GM12874 (cell line): ENCODE data around the gene KIFC3.

Experiments
- CTCF ChIP-seq: IDR thresholded peaks from 2 replicates; pipeline ENCODE4 v1.5.1; 2011; ENCODE audit warnings: low read depth, mild to moderate bottlenecking, control low read depth, low read length, moderate library complexity; ENCODE audit not compliant: insufficient read depth

The KIFC3 gene

GRCh38 chr16:57752581-57753447, 49.5 kb downstream of the KIFC3 start:
- no peak for TF ChIP-seq CTCF

- no peak for TF ChIP-seq CTCF
These were observed 50.1 kb downstream of the KIFC3 start for GRCh38 chr16:57752203-57752580.

GRCh38 chr16:57751539-57752202, 50.6 kb downstream of the KIFC3 start:
- TF ChIP-seq CTCF = no peak

- no peak for TF ChIP-seq CTCF
These were observed 51.3 kb downstream of the KIFC3 start for GRCh38 chr16:57750796-57751538.

GRCh38 chr16:57749856-57750452, 52.3 kb downstream of the KIFC3 start:
- no peak for TF ChIP-seq CTCF

GRCh38 chr16:57749101-57749692, 53.1 kb downstream of the KIFC3 start:
- no peak for TF ChIP-seq CTCF
